GM12892 (cell line): ENCODE measurements around the gene ELL.

Experiments used
- POLR2A ChIP-seq: IDR thresholded peaks from 2 replicates; pipeline ENCODE4 v1.6.1; 2011; ENCODE audit warnings: low read depth, low read length, control low read depth
- TAF1 ChIP-seq: IDR thresholded peaks from 2 replicates; pipeline ENCODE4 v1.6.1; 2011; ENCODE audit warnings: low read depth, mild to moderate bottlenecking, control low read depth, low read length, borderline replicate concordance

DNA sequence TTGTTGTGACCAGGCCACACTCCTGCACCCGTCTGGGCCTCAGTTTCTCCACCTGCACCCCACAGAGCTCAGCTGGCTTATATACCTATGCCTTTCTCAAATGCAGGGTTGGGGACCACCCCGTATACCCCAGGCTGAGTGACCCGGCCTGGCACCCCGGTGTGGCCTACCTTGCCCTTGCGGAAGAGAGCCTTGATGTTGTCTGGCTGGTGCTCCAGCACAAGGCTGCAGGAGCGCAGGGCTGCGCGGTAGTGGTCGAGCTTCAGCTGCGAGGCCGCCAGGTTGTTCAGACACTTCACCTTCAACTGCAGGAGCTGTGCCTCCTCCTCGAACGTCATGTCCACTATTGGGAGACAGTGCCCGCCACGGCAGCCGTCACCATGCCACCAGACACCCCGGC is 15.6 kb upstream of the ELL start:
- TF ChIP-seq TAF1 (no peak), POLR2A (no peak)
